GM23338 (cell line): ENCODE measurements around the gene UROS. TPM values are rescaled to one million over a fixed set of nuclear protein-coding genes. Genes with fewer than 3 reads are reported as not detected.

Experiments
- ATAC-seq: fragments of 200-7000 bp; cut with Tn5 transposase; 3 replicates; pipeline ENCODE4 v1.9.1; 2020
- DNase-seq: peaks from one replicate; pipeline ENCODE4 v3.0.0-alpha.2; 2015; ENCODE audit warnings: low spot score
- H2AFZ ChIP-seq: fragments of 200-600 bp; sonication (generic); 2 replicates; pipeline ENCODE4 v1.8.0; 2016; ENCODE audit warnings: antibody characterized with exemption, mild to moderate bottlenecking, moderate library complexity
- H3F3A ChIP-seq: fragments of 200-600 bp; sonication (generic); replicated peaks from 2 replicates; pipeline ENCODE4 v1.8.0; 2017; ENCODE audit warnings: antibody characterized with exemption, mixed run types, low read depth
- H3K27ac ChIP-seq: fragments of 200-600 bp; sonication (generic); 2 replicates; pipeline ENCODE4 v1.6.1; 2016; ENCODE audit warnings: low read depth
- H3K27me3 ChIP-seq: fragments of 200-600 bp; sonication (generic); 2 replicates; pipeline ENCODE4 v1.8.0; 2016; ENCODE audit warnings: mild to moderate bottlenecking, mixed run types, moderate library complexity; ENCODE audit not compliant: insufficient read depth
- H3K36me3 ChIP-seq: fragments of 200-600 bp; sonication (generic); 2 replicates; pipeline ENCODE4 v1.8.0; 2016; ENCODE audit warnings: mild to moderate bottlenecking; ENCODE audit not compliant: insufficient read depth
- H3K4me1 ChIP-seq: fragments of 200-600 bp; sonication (generic); 2 replicates; pipeline ENCODE4 v1.8.0; 2016; ENCODE audit warnings: mild to moderate bottlenecking, moderate library complexity; ENCODE audit not compliant: insufficient read depth
- H3K4me2 ChIP-seq: fragments of 200-600 bp; sonication (generic); 2 replicates; pipeline ENCODE4 v1.7.1; 2017; ENCODE audit warnings: mixed run types
- H3K4me3 ChIP-seq: fragments of 200-600 bp; sonication (generic); 2 replicates; pipeline ENCODE4 v1.6.1; 2016; ENCODE audit warnings: mixed run types
- H3K79me2 ChIP-seq: fragments of 200-600 bp; sonication (generic); replicated peaks from 2 replicates; pipeline ENCODE4 v1.8.0; 2017; ENCODE audit warnings: mild to moderate bottlenecking; ENCODE audit not compliant: insufficient read depth
- H3K9me2 ChIP-seq: fragments of 200-600 bp; sonication (generic); 2 replicates; pipeline ENCODE4 v1.8.0; 2017; ENCODE audit not compliant: insufficient read depth
- H4K20me1 ChIP-seq: fragments of 200-600 bp; sonication (generic); replicated peaks from 2 replicates; pipeline ENCODE4 v1.8.0; 2017; ENCODE audit warnings: mild to moderate bottlenecking; ENCODE audit not compliant: insufficient read depth
- H3K27ac Mint-ChIP-seq: 2 replicates; pipeline ENCODE4 v1.8.0; 2020; ENCODE audit warnings: inconsistent platforms, mild to moderate bottlenecking, moderate library complexity, mixed read lengths
- H3K27me3 Mint-ChIP-seq: 3 replicates; pipeline ENCODE4 v1.8.0; 2022; ENCODE audit warnings: low read depth, mild to moderate bottlenecking, moderate library complexity, mixed read lengths, inconsistent platforms; ENCODE audit not compliant: insufficient read depth, poor library complexity
- H3K36me3 Mint-ChIP-seq: 3 replicates; pipeline ENCODE4 v1.8.0; 2021; ENCODE audit warnings: low read depth, mild to moderate bottlenecking, inconsistent platforms, moderate library complexity, mixed read lengths
- H3K4me1 Mint-ChIP-seq: 3 replicates; pipeline ENCODE4 v1.8.0; 2020; ENCODE audit warnings: mild to moderate bottlenecking, inconsistent platforms, mixed read lengths
- H3K4me3 Mint-ChIP-seq: 3 replicates; pipeline ENCODE4 v1.8.0; 2021; ENCODE audit warnings: moderate library complexity, mild to moderate bottlenecking, inconsistent platforms, mixed read lengths
- H3K9me3 Mint-ChIP-seq: 3 replicates; pipeline ENCODE4 v1.8.0; 2020; ENCODE audit warnings: moderate library complexity, mild to moderate bottlenecking, inconsistent platforms, mixed read lengths
- EZH2 ChIP-seq: fragments of 200-600 bp; sonication (generic); IDR thresholded peaks from one replicate; pipeline ENCODE4 v1.8.0; 2017; ENCODE audit warnings: antibody characterized with exemption, mild to moderate bottlenecking, low read depth; ENCODE audit not compliant: unreplicated experiment
- EZH2phosphoT487 ChIP-seq: fragments of 200-600 bp; sonication (generic); IDR thresholded peaks from one replicate; pipeline ENCODE4 v1.8.1; 2018; ENCODE audit warnings: antibody characterized with exemption; ENCODE audit not compliant: unreplicated experiment
- JUNB ChIP-seq: IDR thresholded peaks from one replicate; pipeline ENCODE4 v1.6.1; 2016; ENCODE audit warnings: antibody characterized with exemption; ENCODE audit not compliant: unreplicated experiment
- NANOG ChIP-seq: IDR thresholded peaks from 2 replicates; pipeline ENCODE4 v1.6.1; 2016; ENCODE audit warnings: antibody characterized with exemption, borderline replicate concordance
- POLR2AphosphoS5 ChIP-seq: IDR thresholded peaks from 2 replicates; pipeline ENCODE4 v1.6.1; 2016; ENCODE audit warnings: antibody characterized with exemption, low read depth
- ZNF331 ChIP-seq: fragments of 250-450 bp; sonication (Bioruptor Pico); IDR thresholded peaks from 2 replicates; pipeline ENCODE4 v1.5.0; 2020; ENCODE audit warnings: low read depth, mild to moderate bottlenecking, moderate library complexity
- polyA plus RNA-seq: library from polyadenylated mRNA; unstranded; fragments of >200 nt; fragmentation: Nextera tagmentation; extraction: Ambion mirVana; gene quantifications from 2 replicates; pipeline ENCODE4 v1.2.1, GENCODE V29; 2016
- total RNA-seq: library from RNA; depleted of rRNA; stranded (reverse); fragments of >200 nt; shearing (Covaris generic); gene quantifications from 2 replicates; pipeline ENCODE4 v1.2.3, GENCODE V29; 2014
- TF ChIP-seq, protein P1 (sequence below): IDR thresholded peaks from 2 replicates; pipeline ENCODE4 v1.6.1; 2016; ENCODE audit warnings: antibody characterized with exemption
- TF ChIP-seq, protein P2 (sequence below): IDR thresholded peaks from one replicate; pipeline ENCODE4 v1.6.1; 2018; ENCODE audit warnings: antibody characterized with exemption; ENCODE audit not compliant: unreplicated experiment

UROS gene
- total and polyA plus RNA-seq, 2 experiments from 2014 or later, result 41.3 to 43.4 TPM

DNA sequence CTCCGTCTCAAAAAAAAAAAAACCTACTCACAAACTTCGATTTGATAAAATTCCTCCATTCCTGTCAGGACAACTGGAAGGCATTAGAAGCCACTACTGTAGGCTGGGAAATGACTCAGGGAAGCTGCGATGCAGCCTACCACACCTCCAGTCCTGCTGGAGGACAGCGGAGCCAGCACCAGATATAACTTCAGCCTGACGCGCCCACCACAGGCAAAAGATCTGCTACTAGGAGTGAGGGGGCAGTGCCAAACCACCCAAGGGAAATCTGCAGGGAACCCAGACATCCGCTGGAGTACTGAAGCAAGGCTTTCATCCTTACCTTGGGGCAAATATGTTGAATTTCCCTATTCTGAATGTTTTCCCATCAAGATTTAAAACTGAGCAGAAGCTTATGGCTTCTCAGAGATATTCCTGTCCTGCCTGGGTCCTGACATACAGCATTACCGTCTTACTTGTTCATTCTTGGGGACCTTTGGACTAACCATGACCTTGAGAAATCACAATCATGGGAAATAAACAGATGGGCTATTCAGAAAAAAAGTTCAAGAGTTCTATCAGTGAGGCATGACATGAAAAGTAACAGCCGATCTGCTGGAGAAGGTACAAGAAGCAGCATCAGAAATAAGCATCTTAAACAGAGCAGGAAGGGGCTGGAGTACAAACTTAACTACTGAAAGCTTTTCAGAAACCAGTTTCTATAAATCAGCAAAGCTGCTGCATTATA is 20.7 kb upstream of the UROS start:
- Mint-ChIP-seq H3K9me3 (peaks cover 2% of the 10 kb centered on the region; the same call in 2 of the 3 replicates), H3K36me3 (peaks cover 37% of the 10 kb centered on the region), H3K4me1 (no peaks in the 10 kb centered on the region), H3K27me3 (peaks cover 7% of the 10 kb centered on the region), H3K27ac (no peak overlapping the region), H3K4me3 (no peak overlapping the region)
- no peaks in the 10 kb centered on the region for H3K9me2 ChIP-seq
- no peaks in the 10 kb centered on the region for H3K79me2 ChIP-seq
- H2AFZ ChIP-seq, result no peak overlapping the region
- no peak for DNase-seq
- H3K4me2 ChIP-seq, result no peak overlapping the region
- no peaks in the 10 kb centered on the region for H3K4me1 ChIP-seq
- H3F3A ChIP-seq, result no peaks in the 10 kb centered on the region
- no peak overlapping the region for H3K4me3 ChIP-seq
- ATAC-seq, result no peak
- peaks cover 6% of the 10 kb centered on the region; the same call in 1 of the 2 replicates for H3K36me3 ChIP-seq
- H4K20me1 ChIP-seq, result no peaks in the 10 kb centered on the region; the same call in 1 of the 2 replicates
- TF ChIP-seq, protein P1, sequence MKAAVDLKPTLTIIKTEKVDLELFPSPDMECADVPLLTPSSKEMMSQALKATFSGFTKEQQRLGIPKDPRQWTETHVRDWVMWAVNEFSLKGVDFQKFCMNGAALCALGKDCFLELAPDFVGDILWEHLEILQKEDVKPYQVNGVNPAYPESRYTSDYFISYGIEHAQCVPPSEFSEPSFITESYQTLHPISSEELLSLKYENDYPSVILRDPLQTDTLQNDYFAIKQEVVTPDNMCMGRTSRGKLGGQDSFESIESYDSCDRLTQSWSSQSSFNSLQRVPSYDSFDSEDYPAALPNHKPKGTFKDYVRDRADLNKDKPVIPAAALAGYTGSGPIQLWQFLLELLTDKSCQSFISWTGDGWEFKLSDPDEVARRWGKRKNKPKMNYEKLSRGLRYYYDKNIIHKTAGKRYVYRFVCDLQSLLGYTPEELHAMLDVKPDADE, result no peak
- TF ChIP-seq ZNF331 (CRISPR knock-in tag), result no peak
- no peak for TF ChIP-seq NANOG
- no peak for TF ChIP-seq POLR2AphosphoS5
- H3K27me3 ChIP-seq, result no peaks in the 10 kb centered on the region
- H3K27ac ChIP-seq, result no peak overlapping the region

DNA sequence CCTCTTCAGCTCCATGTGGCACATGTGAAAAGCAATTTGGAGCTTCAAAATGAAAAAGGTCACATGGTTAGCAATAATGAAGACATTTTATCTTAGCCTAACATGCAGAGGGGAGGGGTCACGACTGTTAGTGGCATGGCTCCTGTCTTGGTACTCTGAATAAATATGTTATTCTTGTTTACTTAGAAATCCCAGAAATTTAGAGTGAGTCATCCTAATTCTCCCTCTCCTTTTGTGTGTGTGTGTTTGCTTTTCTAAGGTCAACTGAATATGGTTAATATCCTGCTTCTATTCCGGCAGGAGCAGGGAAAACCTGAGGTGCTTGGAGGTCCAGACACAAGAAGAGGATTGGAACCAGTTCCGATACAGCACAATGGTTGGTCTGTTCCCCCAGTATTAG is 17.9 kb upstream of the UROS start:
- peaks cover 35% of the 10 kb centered on the region for H3K36me3 Mint-ChIP-seq
- H2AFZ ChIP-seq, result no peak overlapping the region
- no peaks in the 10 kb centered on the region for H3K27me3 ChIP-seq
- no peak overlapping the region for H3K27ac Mint-ChIP-seq
- H3K36me3 ChIP-seq, result peaks cover 10% of the 10 kb centered on the region; the same call in 1 of the 2 replicates
- ATAC-seq, result no peak
- no peak for DNase-seq
- H3K27ac ChIP-seq, result no peak overlapping the region
- H3F3A ChIP-seq, result no peaks in the 10 kb centered on the region
- H3K4me1 ChIP-seq, result no peaks in the 10 kb centered on the region
- peaks cover 5% of the 10 kb centered on the region for H3K27me3 Mint-ChIP-seq
- no peak overlapping the region for H3K4me3 Mint-ChIP-seq
- H3K79me2 ChIP-seq, result no peaks in the 10 kb centered on the region
- no peak for TF ChIP-seq EZH2phosphoT487
- H3K4me1 Mint-ChIP-seq, result no peaks in the 10 kb centered on the region
- no peak overlapping the region for H3K4me2 ChIP-seq
- H3K4me3 ChIP-seq, result no peak overlapping the region
- H4K20me1 ChIP-seq, result no peaks in the 10 kb centered on the region; the same call in 1 of the 2 replicates
- H3K9me2 ChIP-seq, result no peaks in the 10 kb centered on the region
- no peaks in the 10 kb centered on the region; the same call in 2 of the 3 replicates for H3K9me3 Mint-ChIP-seq

- Histone ChIP-seq H3K36me3 (peaks cover 13% of the 10 kb centered on the region; the same call in 1 of the 2 replicates), H3K4me1 (no peaks in the 10 kb centered on the region), H3K27ac (no peak overlapping the region), H3K9me2 (no peaks in the 10 kb centered on the region), H2AFZ (no peak overlapping the region), H3K4me3 (no peak overlapping the region), H3K27me3 (no peaks in the 10 kb centered on the region), H4K20me1 (no peaks in the 10 kb centered on the region; the same call in 1 of the 2 replicates), H3K4me2 (no peak overlapping the region), H3K79me2 (no peaks in the 10 kb centered on the region), H3F3A (no peaks in the 10 kb centered on the region)
- Mint-ChIP-seq H3K27ac (no peak overlapping the region), H3K4me1 (no peaks in the 10 kb centered on the region), H3K36me3 (peaks cover 41% of the 10 kb centered on the region), H3K9me3 (no peaks in the 10 kb centered on the region; the same call in 2 of the 3 replicates), H3K4me3 (no peak overlapping the region), H3K27me3 (peaks cover 4% of the 10 kb centered on the region)
- ATAC-seq, result no peak
- no peak for DNase-seq
- TF ChIP-seq, protein P2, sequence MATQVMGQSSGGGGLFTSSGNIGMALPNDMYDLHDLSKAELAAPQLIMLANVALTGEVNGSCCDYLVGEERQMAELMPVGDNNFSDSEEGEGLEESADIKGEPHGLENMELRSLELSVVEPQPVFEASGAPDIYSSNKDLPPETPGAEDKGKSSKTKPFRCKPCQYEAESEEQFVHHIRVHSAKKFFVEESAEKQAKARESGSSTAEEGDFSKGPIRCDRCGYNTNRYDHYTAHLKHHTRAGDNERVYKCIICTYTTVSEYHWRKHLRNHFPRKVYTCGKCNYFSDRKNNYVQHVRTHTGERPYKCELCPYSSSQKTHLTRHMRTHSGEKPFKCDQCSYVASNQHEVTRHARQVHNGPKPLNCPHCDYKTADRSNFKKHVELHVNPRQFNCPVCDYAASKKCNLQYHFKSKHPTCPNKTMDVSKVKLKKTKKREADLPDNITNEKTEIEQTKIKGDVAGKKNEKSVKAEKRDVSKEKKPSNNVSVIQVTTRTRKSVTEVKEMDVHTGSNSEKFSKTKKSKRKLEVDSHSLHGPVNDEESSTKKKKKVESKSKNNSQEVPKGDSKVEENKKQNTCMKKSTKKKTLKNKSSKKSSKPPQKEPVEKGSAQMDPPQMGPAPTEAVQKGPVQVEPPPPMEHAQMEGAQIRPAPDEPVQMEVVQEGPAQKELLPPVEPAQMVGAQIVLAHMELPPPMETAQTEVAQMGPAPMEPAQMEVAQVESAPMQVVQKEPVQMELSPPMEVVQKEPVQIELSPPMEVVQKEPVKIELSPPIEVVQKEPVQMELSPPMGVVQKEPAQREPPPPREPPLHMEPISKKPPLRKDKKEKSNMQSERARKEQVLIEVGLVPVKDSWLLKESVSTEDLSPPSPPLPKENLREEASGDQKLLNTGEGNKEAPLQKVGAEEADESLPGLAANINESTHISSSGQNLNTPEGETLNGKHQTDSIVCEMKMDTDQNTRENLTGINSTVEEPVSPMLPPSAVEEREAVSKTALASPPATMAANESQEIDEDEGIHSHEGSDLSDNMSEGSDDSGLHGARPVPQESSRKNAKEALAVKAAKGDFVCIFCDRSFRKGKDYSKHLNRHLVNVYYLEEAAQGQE, result no peak
- TF ChIP-seq JUNB (no peak), EZH2 (no peak), NANOG (no peak), EZH2phosphoT487 (no peak)
- TF ChIP-seq, protein P1, result no peak
Measured at GRCh38 chr10:125840406-125840805, 17.3 kb upstream of the UROS start.
